Activated T-cell treated with anti-CD3 and anti-CD28 coated beads, Interleukin-2, amount 50 U/mL, for 4 hours (primary cell): ENCODE data around the gene FAM170B. TPM values are rescaled to one million over a fixed set of nuclear protein-coding genes. Genes with fewer than 3 reads are reported as not detected.

Experiments
- ATAC-seq, 2 donors: fragments of 200-7000 bp; cut with Tn5 transposase; one replicate each; pipeline ENCODE4 v1.10.0; 2021
- DNase-seq: peaks from one replicate; pipeline ENCODE4 v3.0.0-alpha.2; 2020
- H3K27me3 Mint-ChIP-seq: one replicate; pipeline ENCODE4 v1.8.0; 2021; ENCODE audit warnings: low read depth, mixed read lengths
- H3K36me3 Mint-ChIP-seq: one replicate; pipeline ENCODE4 v1.8.0; 2022; ENCODE audit warnings: mixed read lengths; ENCODE audit not compliant: insufficient read depth
- H3K4me1 Mint-ChIP-seq: one replicate; pipeline ENCODE4 v1.8.0; 2021; ENCODE audit warnings: low read depth, mixed read lengths
- H3K4me3 Mint-ChIP-seq: one replicate; pipeline ENCODE4 v1.8.0; 2021; ENCODE audit warnings: mild to moderate bottlenecking, moderate library complexity, mixed read lengths
- H3K9me3 Mint-ChIP-seq: one replicate; pipeline ENCODE4 v1.8.0; 2021; ENCODE audit warnings: mixed read lengths
- total RNA-seq, 3 donors: library from RNA; stranded (reverse); gene quantifications; one replicate each; pipeline ENCODE4 v1.2.1, GENCODE V29; 2021

The FAM170B gene
- total RNA-seq, 3 donors from 2014 or later: not detected

GRCh38 chr10:49103761-49104160, 30.1 kb downstream of the FAM170B start:
- no peaks in the 10 kb centered on the region for H3K9me3 Mint-ChIP-seq
- ATAC-seq (no peak), DNase-seq (no peak)
- H3K4me1 Mint-ChIP-seq: no peaks in the 10 kb centered on the region
- peaks cover 11% of the 10 kb centered on the region for H3K27me3 Mint-ChIP-seq
- no peak overlapping the region for H3K4me3 Mint-ChIP-seq
- H3K36me3 Mint-ChIP-seq: no peaks in the 10 kb centered on the region

GRCh38 chr10:49099046-49099445, 34.8 kb downstream of the FAM170B start:
- DNase-seq (no peak), ATAC-seq (no peak)
- Mint-ChIP-seq H3K4me3 (no peak overlapping the region), H3K4me1 (no peaks in the 10 kb centered on the region), H3K9me3 (no peaks in the 10 kb centered on the region), H3K27me3 (peaks cover 9% of the 10 kb centered on the region), H3K36me3 (no peaks in the 10 kb centered on the region)

GRCh38 chr10:49096890-49097445, 36.9 kb downstream of the FAM170B start:
- ATAC-seq: no peak
- H3K9me3 Mint-ChIP-seq: no peaks in the 10 kb centered on the region

GRCh38 chr10:49094646-49095045, 39.2 kb downstream of the FAM170B start:
- ATAC-seq: no peak

More at GRCh38 chr10:49096890-49097445, 36.9 kb downstream of the FAM170B start:
- H3K27me3 Mint-ChIP-seq: peaks cover 7% of the 10 kb centered on the region
- no peak for DNase-seq
- H3K36me3 Mint-ChIP-seq: no peaks in the 10 kb centered on the region
- no peaks in the 10 kb centered on the region for H3K4me1 Mint-ChIP-seq
- H3K4me3 Mint-ChIP-seq: no peak overlapping the region

GRCh38 chr10:49093922-49094321, 39.9 kb downstream of the FAM170B start:
- Mint-ChIP-seq H3K4me3 (no peak overlapping the region), H3K27me3 (peaks cover 10% of the 10 kb centered on the region), H3K4me1 (no peaks in the 10 kb centered on the region), H3K36me3 (no peaks in the 10 kb centered on the region), H3K9me3 (no peaks in the 10 kb centered on the region)
- ATAC-seq (no peak), DNase-seq (no peak)

More at GRCh38 chr10:49094646-49095045, 39.2 kb downstream of the FAM170B start:
- peaks cover 11% of the 10 kb centered on the region for H3K27me3 Mint-ChIP-seq
- H3K9me3 Mint-ChIP-seq: no peaks in the 10 kb centered on the region
- no peak overlapping the region for H3K4me3 Mint-ChIP-seq
- no peak for DNase-seq
- H3K36me3 Mint-ChIP-seq: no peaks in the 10 kb centered on the region
- H3K4me1 Mint-ChIP-seq: no peaks in the 10 kb centered on the region

GRCh38 chr10:49092477-49092876, 41.3 kb downstream of the FAM170B start:
- H3K4me1 Mint-ChIP-seq: no peaks in the 10 kb centered on the region
- peaks cover 1% of the 10 kb centered on the region for H3K9me3 Mint-ChIP-seq
- H3K27me3 Mint-ChIP-seq: peaks cover 9% of the 10 kb centered on the region
- ATAC-seq (no peak), DNase-seq (no peak)
- H3K36me3 Mint-ChIP-seq: no peaks in the 10 kb centered on the region
- no peak overlapping the region for H3K4me3 Mint-ChIP-seq

- Mint-ChIP-seq H3K36me3 (no peaks in the 10 kb centered on the region), H3K9me3 (peaks cover 10% of the 10 kb centered on the region), H3K27me3 (peaks cover 9% of the 10 kb centered on the region), H3K4me3 (no peak overlapping the region), H3K4me1 (no peaks in the 10 kb centered on the region)
- ATAC-seq (no peak), DNase-seq (no peak)
Observed at GRCh38 chr10:49091450-49092210, 42.2 kb downstream of the FAM170B start.

GRCh38 chr10:49090696-49091380, 43.0 kb downstream of the FAM170B start:
- no peak for DNase-seq
- H3K27me3 Mint-ChIP-seq: peaks cover 11% of the 10 kb centered on the region
- no peaks in the 10 kb centered on the region for H3K4me1 Mint-ChIP-seq
- H3K4me3 Mint-ChIP-seq: no peak overlapping the region
- peaks cover 14% of the 10 kb centered on the region for H3K9me3 Mint-ChIP-seq
- no peak for ATAC-seq
- no peaks in the 10 kb centered on the region for H3K36me3 Mint-ChIP-seq

- ATAC-seq (no peak), DNase-seq (no peak)
- Mint-ChIP-seq H3K4me3 (no peak overlapping the region), H3K4me1 (no peaks in the 10 kb centered on the region), H3K27me3 (peaks cover 11% of the 10 kb centered on the region), H3K9me3 (peaks cover 14% of the 10 kb centered on the region), H3K36me3 (no peaks in the 10 kb centered on the region)
Observed at GRCh38 chr10:49090189-49090575, 43.6 kb downstream of the FAM170B start.

- no peaks in the 10 kb centered on the region for H3K4me1 Mint-ChIP-seq
- no peaks in the 10 kb centered on the region for H3K36me3 Mint-ChIP-seq
- ATAC-seq (no peak), DNase-seq (no peak)
- no peak overlapping the region for H3K4me3 Mint-ChIP-seq
- peaks cover 11% of the 10 kb centered on the region for H3K27me3 Mint-ChIP-seq
- peaks cover 14% of the 10 kb centered on the region for H3K9me3 Mint-ChIP-seq
Observed at GRCh38 chr10:49089557-49090188, 44.1 kb downstream of the FAM170B start.

GRCh38 chr10:49089152-49089551, 44.7 kb downstream of the FAM170B start:
- Mint-ChIP-seq H3K9me3 (peaks cover 14% of the 10 kb centered on the region), H3K27me3 (peaks cover 11% of the 10 kb centered on the region), H3K4me1 (no peaks in the 10 kb centered on the region), H3K4me3 (no peak overlapping the region), H3K36me3 (no peaks in the 10 kb centered on the region)
- DNase-seq (no peak), ATAC-seq (no peak)

GRCh38 chr10:49086889-49087288, 46.9 kb downstream of the FAM170B start:
- Mint-ChIP-seq H3K9me3 (peaks cover 14% of the 10 kb centered on the region), H3K4me3 (no peak overlapping the region), H3K27me3 (peaks cover 11% of the 10 kb centered on the region), H3K36me3 (no peaks in the 10 kb centered on the region), H3K4me1 (no peaks in the 10 kb centered on the region)
- ATAC-seq: no peak
- no peak for DNase-seq

- no peak overlapping the region for H3K4me3 Mint-ChIP-seq
- H3K9me3 Mint-ChIP-seq: peaks cover 14% of the 10 kb centered on the region
- ATAC-seq (no peak), DNase-seq (no peak)
- H3K27me3 Mint-ChIP-seq: peaks cover 1% of the 10 kb centered on the region
- no peaks in the 10 kb centered on the region for H3K36me3 Mint-ChIP-seq
- no peaks in the 10 kb centered on the region for H3K4me1 Mint-ChIP-seq
Observed at GRCh38 chr10:49083261-49083660, 50.6 kb downstream of the FAM170B start.

GRCh38 chr10:49082766-49083165, 51.1 kb downstream of the FAM170B start:
- ATAC-seq: no peak
- Mint-ChIP-seq H3K36me3 (no peaks in the 10 kb centered on the region), H3K27me3 (peaks cover 1% of the 10 kb centered on the region), H3K4me3 (no peak overlapping the region), H3K4me1 (no peaks in the 10 kb centered on the region), H3K9me3 (peaks cover 14% of the 10 kb centered on the region)
- DNase-seq: no peak
